DND-41 (cell line): ENCODE results near the gene DENND1A.

Source experiments
- EZH2 ChIP-seq: IDR thresholded peaks from 3 replicates; pipeline ENCODE4 v1.6.1; 2012; ENCODE audit warnings: borderline replicate concordance, low read depth, mild to moderate bottlenecking, moderate library complexity, low read length, inconsistent platforms; ENCODE audit not compliant: severe bottlenecking
- TF ChIP-seq, protein P1 (sequence below): IDR thresholded peaks from 2 replicates; pipeline ENCODE4 v1.5.1; 2012; ENCODE audit warnings: borderline replicate concordance, low read length, moderate library complexity, mild to moderate bottlenecking; ENCODE audit not compliant: poor library complexity, severe bottlenecking; ENCODE audit errors: extremely low read depth

GRCh38 chr9:123338710-123339665 is 590.9 kb downstream of the DENND1A start:
- TF ChIP-seq, protein P1, sequence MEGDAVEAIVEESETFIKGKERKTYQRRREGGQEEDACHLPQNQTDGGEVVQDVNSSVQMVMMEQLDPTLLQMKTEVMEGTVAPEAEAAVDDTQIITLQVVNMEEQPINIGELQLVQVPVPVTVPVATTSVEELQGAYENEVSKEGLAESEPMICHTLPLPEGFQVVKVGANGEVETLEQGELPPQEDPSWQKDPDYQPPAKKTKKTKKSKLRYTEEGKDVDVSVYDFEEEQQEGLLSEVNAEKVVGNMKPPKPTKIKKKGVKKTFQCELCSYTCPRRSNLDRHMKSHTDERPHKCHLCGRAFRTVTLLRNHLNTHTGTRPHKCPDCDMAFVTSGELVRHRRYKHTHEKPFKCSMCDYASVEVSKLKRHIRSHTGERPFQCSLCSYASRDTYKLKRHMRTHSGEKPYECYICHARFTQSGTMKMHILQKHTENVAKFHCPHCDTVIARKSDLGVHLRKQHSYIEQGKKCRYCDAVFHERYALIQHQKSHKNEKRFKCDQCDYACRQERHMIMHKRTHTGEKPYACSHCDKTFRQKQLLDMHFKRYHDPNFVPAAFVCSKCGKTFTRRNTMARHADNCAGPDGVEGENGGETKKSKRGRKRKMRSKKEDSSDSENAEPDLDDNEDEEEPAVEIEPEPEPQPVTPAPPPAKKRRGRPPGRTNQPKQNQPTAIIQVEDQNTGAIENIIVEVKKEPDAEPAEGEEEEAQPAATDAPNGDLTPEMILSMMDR, result no peak
- TF ChIP-seq EZH2, result no peak
